ENCODE results near the gene NELFB. TPM values are rescaled to one million over a fixed set of nuclear protein-coding genes. Genes with fewer than 3 reads are reported as not detected.

NELFB gene
- total RNA-seq, 4 donors from 2014 or later, result 29.8 to 39.1 (median 32.4) TPM

DNA sequence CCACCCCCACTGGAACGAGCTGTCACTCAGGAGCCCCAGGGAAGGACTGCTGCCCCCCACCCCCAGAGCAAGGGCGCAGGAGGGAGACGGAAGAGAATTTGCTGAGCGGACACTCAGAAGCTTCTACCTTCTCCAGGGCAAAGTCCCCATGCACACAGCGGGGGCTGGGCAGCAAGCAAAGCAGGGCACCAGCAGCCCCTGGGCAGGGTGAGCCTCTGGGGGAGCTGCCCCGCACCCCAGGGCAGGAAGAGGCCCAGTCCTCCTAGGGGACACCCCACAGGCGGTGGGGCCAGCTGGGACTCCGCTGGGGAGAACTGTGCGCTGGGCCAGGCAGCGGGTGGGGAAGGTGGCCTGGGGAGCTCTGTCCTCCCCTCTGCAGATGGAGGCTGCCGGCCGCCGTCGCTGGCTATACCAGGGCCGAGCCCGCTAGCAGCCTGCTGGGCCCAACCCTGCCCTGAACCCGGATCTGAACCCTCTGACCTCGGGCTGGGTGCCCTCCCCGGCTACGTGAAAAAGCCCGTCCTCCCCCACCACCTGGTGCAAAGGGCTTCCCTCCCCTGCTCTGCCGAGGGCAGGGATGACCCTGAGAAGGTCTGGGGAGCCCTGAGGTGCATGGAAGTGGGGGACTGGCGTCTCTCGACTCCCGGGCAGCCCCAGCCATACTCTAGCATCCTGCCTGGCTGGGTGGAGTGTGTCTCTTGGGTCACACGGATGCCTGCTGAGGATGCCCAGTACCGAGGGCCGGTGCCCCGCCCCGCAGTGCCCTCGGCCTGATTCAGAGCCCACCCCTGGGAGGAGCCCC, 25.0 kb upstream of the NELFB start:
- no peaks in the 10 kb centered on the region for H3K36me3 ChIP-seq
- H3K27ac ChIP-seq, result no peak overlapping the region
- no peaks in the 10 kb centered on the region for H3K27me3 ChIP-seq
- no peaks in the 10 kb centered on the region for H3K9me3 ChIP-seq
- 50 to 71% methylated on average over 9 to 14 of the region's 31 CpGs for WGBS, 2 donors
- DNase-seq, result no peak
- no peak for TF ChIP-seq POLR2A (IDR thresholded peaks at IDR 0.05)
- TF ChIP-seq, protein P1, sequence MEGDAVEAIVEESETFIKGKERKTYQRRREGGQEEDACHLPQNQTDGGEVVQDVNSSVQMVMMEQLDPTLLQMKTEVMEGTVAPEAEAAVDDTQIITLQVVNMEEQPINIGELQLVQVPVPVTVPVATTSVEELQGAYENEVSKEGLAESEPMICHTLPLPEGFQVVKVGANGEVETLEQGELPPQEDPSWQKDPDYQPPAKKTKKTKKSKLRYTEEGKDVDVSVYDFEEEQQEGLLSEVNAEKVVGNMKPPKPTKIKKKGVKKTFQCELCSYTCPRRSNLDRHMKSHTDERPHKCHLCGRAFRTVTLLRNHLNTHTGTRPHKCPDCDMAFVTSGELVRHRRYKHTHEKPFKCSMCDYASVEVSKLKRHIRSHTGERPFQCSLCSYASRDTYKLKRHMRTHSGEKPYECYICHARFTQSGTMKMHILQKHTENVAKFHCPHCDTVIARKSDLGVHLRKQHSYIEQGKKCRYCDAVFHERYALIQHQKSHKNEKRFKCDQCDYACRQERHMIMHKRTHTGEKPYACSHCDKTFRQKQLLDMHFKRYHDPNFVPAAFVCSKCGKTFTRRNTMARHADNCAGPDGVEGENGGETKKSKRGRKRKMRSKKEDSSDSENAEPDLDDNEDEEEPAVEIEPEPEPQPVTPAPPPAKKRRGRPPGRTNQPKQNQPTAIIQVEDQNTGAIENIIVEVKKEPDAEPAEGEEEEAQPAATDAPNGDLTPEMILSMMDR (IDR thresholded peaks at IDR 0.05), result no peak
- peaks cover 18 to 26% of the 10 kb centered on the region in 2 donors for H3K4me1 ChIP-seq
- no peak overlapping the region for H3K4me3 ChIP-seq (replicated peaks in 1 of 3)
- intact Hi-C loops (cut with DNase I), result loop anchor here (5.0 kb wide), 2 partner anchors 43 to 113 kb away; partner anchors contain the start of genes ANAPC2 and SSNA1

DNA sequence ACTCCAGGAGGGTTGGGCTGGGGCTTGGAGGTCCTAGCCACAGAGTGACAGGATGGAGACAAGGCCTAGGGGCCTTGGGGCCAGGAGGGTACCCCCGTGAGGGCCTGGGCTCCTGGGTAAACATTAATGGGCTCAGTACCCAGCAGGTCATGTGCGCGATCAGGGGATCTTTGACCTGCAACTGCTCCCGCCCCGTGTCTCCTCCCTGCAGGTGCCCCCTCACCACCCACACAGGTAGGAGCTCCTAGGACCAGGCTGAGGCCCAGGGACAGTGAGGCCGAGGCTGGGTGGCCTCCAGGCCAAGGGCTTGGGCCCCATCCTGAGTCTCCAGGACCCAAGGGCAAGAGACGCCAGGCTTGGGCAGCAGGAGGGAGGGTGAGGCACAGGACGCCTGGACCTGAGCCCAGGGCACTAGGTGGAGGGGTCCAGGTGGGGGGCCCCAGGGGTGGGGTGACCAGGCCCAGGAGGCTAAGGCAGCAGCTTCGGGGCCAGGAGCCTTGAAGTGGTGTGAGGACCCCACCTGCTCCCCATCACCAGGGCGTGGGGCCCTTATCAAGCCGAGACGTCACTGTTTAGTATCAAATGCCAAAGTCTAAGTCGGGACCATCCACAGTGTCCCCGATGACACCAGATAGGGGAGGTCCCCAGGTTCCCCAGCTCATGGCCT, 24.3 kb upstream of the NELFB start, which contains the start of gene SLC34A3:
TSS of gene SLC34A3 (plus strand) at position 197 of the 667 bp plus-strand sequence. CDS start 802 bp downstream, outside the sequence.
- Histone ChIP-seq H3K27ac (no peak within 1 kb of the TSS), H3K36me3 (no peaks in the 10 kb centered on the region), H3K9me3 (no peaks in the 10 kb centered on the region), H3K27me3 (no peaks in the 10 kb centered on the region), H3K4me1 (peaks cover 18 to 26% of the 10 kb centered on the region in 2 donors), H3K4me3 (replicated peaks in 1 of 3) (no peak within 1 kb of the TSS)
- TF ChIP-seq, protein P1 (IDR thresholded peaks at IDR 0.05), result no peak
- no peak for TF ChIP-seq POLR2A (IDR thresholded peaks at IDR 0.05)
- DNase-seq, result no peak
- WGBS, 2 donors, result 79 to 85% methylated on average over 5 to 12 of the region's 14 CpGs
- intact Hi-C loops (cut with DNase I), result loop anchor here (5.0 kb wide), 1 partner anchor 114 kb away; no protein-coding TSS in a partner anchor

DNA sequence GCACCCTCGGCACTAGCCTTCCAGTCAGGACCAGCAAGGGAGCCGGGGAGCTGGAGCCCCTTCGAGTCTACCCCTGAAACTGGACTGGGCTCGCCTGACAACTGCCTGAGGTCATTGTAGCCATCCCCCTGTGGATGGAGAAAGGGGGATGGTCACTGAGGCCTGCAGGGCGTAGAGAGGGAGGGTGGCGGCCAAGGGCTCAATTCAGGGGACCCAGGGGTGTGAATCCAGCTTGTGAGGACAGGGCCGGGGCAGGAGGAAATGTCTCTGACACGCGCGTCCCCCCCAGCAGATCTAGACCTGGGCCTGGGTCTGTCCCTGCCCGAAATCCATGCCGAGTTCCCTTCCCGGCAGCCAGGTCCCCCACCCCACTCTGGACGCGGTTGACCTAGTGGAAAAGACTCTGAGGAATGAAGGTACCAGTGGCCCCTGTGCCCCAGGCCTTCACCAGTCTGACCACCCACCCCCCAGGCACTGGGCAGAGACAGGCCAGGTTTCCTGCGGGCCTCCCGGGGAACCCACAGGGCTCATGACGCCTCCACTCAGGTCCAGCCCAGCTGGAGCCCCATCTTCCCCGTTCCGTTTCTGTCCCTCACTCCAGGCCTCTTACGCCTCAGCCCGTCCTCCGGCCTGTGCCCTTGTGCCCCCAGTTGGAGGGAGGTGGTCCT, 23.6 kb upstream of the NELFB start:
- 86 to 87% methylated on average over 15 to 21 of the region's 23 CpGs for WGBS, 2 donors
- DNase-seq, result no peak
- no peak for TF ChIP-seq POLR2A (IDR thresholded peaks at IDR 0.05)
- TF ChIP-seq, protein P1 (IDR thresholded peaks at IDR 0.05), result no peak
- Histone ChIP-seq H3K27ac (no peak overlapping the region), H3K9me3 (no peaks in the 10 kb centered on the region), H3K27me3 (no peaks in the 10 kb centered on the region), H3K4me3 (replicated peaks in 1 of 3) (no peak overlapping the region), H3K36me3 (no peaks in the 10 kb centered on the region), H3K4me1 (peaks cover 21 to 26% of the 10 kb centered on the region in 2 donors)
- intact Hi-C loops (cut with DNase I), result loop anchor here (5.0 kb wide), 1 partner anchor 114 kb away; no protein-coding TSS in a partner anchor

DNA sequence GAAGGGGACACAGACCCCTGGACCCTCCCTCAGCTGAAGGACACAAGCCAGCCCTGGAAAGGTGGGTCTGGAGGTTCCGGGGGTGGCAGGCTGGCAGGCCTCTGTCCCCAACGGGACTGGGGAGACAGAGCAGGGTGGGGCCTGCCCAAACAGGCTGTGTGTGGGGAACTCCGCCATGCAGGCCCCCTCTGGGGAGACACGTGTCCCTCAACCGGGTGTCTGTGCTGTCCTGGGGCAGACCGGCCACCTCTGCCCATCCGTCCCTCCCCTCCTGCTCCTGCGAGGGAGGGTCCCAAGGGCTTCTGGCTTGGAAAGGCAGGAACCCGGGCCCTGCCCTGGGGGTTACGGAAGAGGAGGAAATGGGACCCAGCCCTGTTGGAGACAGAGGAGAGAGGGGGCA, 23.0 kb upstream of the NELFB start:
- intact Hi-C loops (cut with DNase I), result loop anchor here (5.0 kb wide), 1 partner anchor 115 kb away; no protein-coding TSS in a partner anchor
- no peak for DNase-seq
- H3K27me3 ChIP-seq, result no peaks in the 10 kb centered on the region

More for the DNA sequence above, 23.0 kb upstream of the NELFB start:
- no peaks in the 10 kb centered on the region for H3K36me3 ChIP-seq
- H3K27ac ChIP-seq, result no peak overlapping the region
- no peak overlapping the region for H3K4me3 ChIP-seq (replicated peaks in 1 of 3)
- no peak for TF ChIP-seq POLR2A (IDR thresholded peaks at IDR 0.05)
- TF ChIP-seq, protein P1 (IDR thresholded peaks at IDR 0.05), result no peak
- 64 to 81% methylated on average over 4 to 9 of the region's 10 CpGs for whole genome bisulfite sequencing, 2 donors
- no peaks in the 10 kb centered on the region for H3K9me3 ChIP-seq
- peaks cover 21 to 26% of the 10 kb centered on the region in 2 donors for H3K4me1 ChIP-seq

Data from thyroid gland (tissue), 4 donors.